HepG2 (cell line): ENCODE data around the gene PDXDC1. TPM values are rescaled to one million over a fixed set of nuclear protein-coding genes. Genes with fewer than 3 reads are reported as not detected.
"Not testable (repeated sequence)": the region's sequence is repeated elsewhere in the genome, so short reads cannot be mapped to it uniquely, and the experiment has no call there.

ENCODE experiments used
- ATAC-seq: fragments of 200-7000 bp; cut with Tn5 transposase; 3 replicates; pipeline ENCODE4 v1.9.1; 2020; ENCODE audit warnings: mild to moderate bottlenecking, moderate library complexity
- BruUV-seq: library from RNA; stranded (reverse); fragments of 400-500 nt; replicated peaks from 2 replicates; lab custom pipeline; 2021; lab: Mats Ljungman, UMichigan
- CTCF ChIA-PET: fragments of 300-600 bp; formaldehyde crosslinking; extraction: SDS; loops from one replicate; lab custom pipeline; 2021; ENCODE audit warnings: low total read pairs, inconsistent platforms, low intra/inter-chr PET ratio; lab: Yijun Ruan, JAX
- POLR2A ChIA-PET: fragments of 350-600 bp; sonication (Branson Sonifier 250); formaldehyde crosslinking; loops from one replicate; lab custom pipeline; 2020; ENCODE audit warnings: antibody characterized with exemption, inconsistent platforms; lab: Yijun Ruan, JAX
- DNase-seq: peaks from one replicate; pipeline ENCODE4 v3.0.0-alpha.2; 2015; ENCODE audit warnings: low spot score
- FAIRE-seq: peaks from 3 replicates; lab custom pipeline; 2011; peaks lifted over from hg19 to GRCh38; lab: Jason Lieb, UNC
- H2AFZ ChIP-seq: one replicate; pipeline ENCODE4 v1.6.1; 2011; ENCODE audit warnings: low read length, inconsistent platforms
- H3K27ac ChIP-seq: fragments of 300-600 bp; 3 replicates; pipeline ENCODE4 v1.8.0; 2011; ENCODE audit warnings: mixed run types, mild to moderate bottlenecking, mixed read lengths, low read length, inconsistent platforms; ENCODE audit not compliant: insufficient read depth; ENCODE audit errors: extremely low read length
- H3K27me3 ChIP-seq, 2 experiments: fragments of 200-600 bp in 1 of 2; 2 replicates in 1 of 2; 3 replicates in 1 of 2; pipeline versions ENCODE4 v1.6.0 to v1.8.0; 2011; ENCODE audit warnings: low read length in 2 of 2, mild to moderate bottlenecking in 2 of 2, moderate library complexity in 2 of 2, inconsistent platforms in 1 of 2; ENCODE audit not compliant: insufficient read depth in 2 of 2, control insufficient read depth in 1 of 2
- H3K36me3 ChIP-seq, 2 experiments: fragments of 200-600 bp in 1 of 2; replicated peaks in 1 of 2; 2 replicates in 1 of 2; 3 replicates in 1 of 2; pipeline versions ENCODE4 v1.5.1 to v1.8.0; 2011; ENCODE audit warnings: low read length in 2 of 2, inconsistent platforms in 1 of 2; ENCODE audit not compliant: insufficient read depth in 2 of 2, control insufficient read depth in 1 of 2
- H3K4me1 ChIP-seq: 2 replicates; pipeline ENCODE4 v1.5.1; 2012; ENCODE audit warnings: low read length, inconsistent platforms; ENCODE audit not compliant: insufficient read depth
- H3K4me2 ChIP-seq: 2 replicates; pipeline ENCODE4 v1.6.0; 2011; ENCODE audit warnings: low read depth, low read length, inconsistent platforms
- H3K4me3 ChIP-seq, 3 experiments: fragments of 200-600 bp in 1 of 3; sonication (generic), shearing (Covaris generic) in 1 of 3; replicated peaks in 1 of 3; 2 replicates each; pipeline ENCODE4 v1.5.1; 2011 to 2016; ENCODE audit warnings: low read length in 3 of 3, inconsistent platforms in 2 of 3, low read depth in 2 of 3, mild to moderate bottlenecking in 2 of 3, control low read depth in 1 of 3, mixed read lengths in 1 of 3; ENCODE audit not compliant: insufficient read depth in 1 of 3
- H3K79me2 ChIP-seq: one replicate; pipeline ENCODE4 v1.6.1; 2011; ENCODE audit warnings: low read length, inconsistent platforms; ENCODE audit not compliant: insufficient read depth
- H3K9ac ChIP-seq: 2 replicates; pipeline ENCODE4 v1.6.0; 2011; ENCODE audit warnings: mild to moderate bottlenecking, low read depth, low read length, inconsistent platforms; ENCODE audit not compliant: insufficient read depth
- H3K9me3 ChIP-seq: 2 replicates; pipeline ENCODE4 v1.5.1; 2012; ENCODE audit warnings: mild to moderate bottlenecking, low read length
- H4K20me1 ChIP-seq: 2 replicates; pipeline ENCODE4 v1.6.0; 2011; ENCODE audit warnings: inconsistent platforms, mild to moderate bottlenecking, low read length, moderate library complexity; ENCODE audit not compliant: insufficient read depth
- CBFB ChIP-seq: sonication (generic); formaldehyde crosslinking; IDR thresholded peaks from 2 replicates; pipeline ENCODE4 v1.4.0; 2020; ENCODE audit warnings: missing genetic modification reagents
- GLI4 ChIP-seq: sonication (generic); formaldehyde crosslinking; IDR thresholded peaks from 2 replicates; pipeline ENCODE4 v1.5.1; 2020; ENCODE audit warnings: missing genetic modification reagents, mild to moderate bottlenecking, moderate library complexity, borderline replicate concordance
- KAT7 ChIP-seq: IDR thresholded peaks from 2 replicates; pipeline ENCODE4 v1.6.1; 2018; ENCODE audit warnings: borderline replicate concordance, missing compliant biosample characterization
- PHF8 ChIP-seq: sonication (generic); formaldehyde crosslinking; IDR thresholded peaks from 2 replicates; pipeline ENCODE4 v1.5.0; 2020; ENCODE audit warnings: missing genetic modification reagents
- ZFP90 ChIP-seq: sonication (generic); formaldehyde crosslinking; IDR thresholded peaks from 2 replicates; pipeline ENCODE4 v1.8.0; 2022; ENCODE audit warnings: missing genetic modification reagents, mild to moderate bottlenecking, inconsistent platforms, borderline replicate concordance
- WGBS: methylation state at CpG from one replicate; pipeline ENCODE4 v1.1.6; 2017; ENCODE audit warnings: low lambda C conversion rate; 5-methylcytosine and 5-hydroxymethylcytosine counted together
- in situ Hi-C: cut with HindIII; loops from 2 replicates; pipeline ENCODE4 v1.10.0; 2017; ENCODE audit warnings: low pct_unique_long_range_greater_than_20kb; ENCODE audit not compliant: extremely low pct_ligation_motif_present
- intact Hi-C: fragments of 100-400 bp; cut with micrococcal nuclease; formaldehyde crosslinking; loops from one replicate; pipeline ENCODE4 v1.10.0; 2022; ENCODE audit not compliant: unreplicated experiment
- polyA plus RNA-seq, 8 experiments: library from polyadenylated mRNA; depleted of rRNA in 3 of 8; stranded (reverse) in 7 of 8; unstranded in 1 of 8; fragments of >200 nt; fragmentation: Illumina TruSeq in 4 of 8; extraction: Trizol in 4 of 8; gene quantifications; 2 replicates each; pipeline versions ENCODE4 v1.2.1 to v1.2.3, GENCODE V29; 2011 to 2016; ENCODE audit warnings: low read depth in 4 of 8, missing spikeins in 1 of 8, mixed read lengths in 1 of 8; ENCODE audit not compliant: insufficient read depth in 1 of 8
- total RNA-seq, 5 experiments: library from RNA; depleted of rRNA; stranded (reverse); fragments of >200 nt; fragmentation: Illumina TruSeq; extraction: Trizol; gene quantifications; 2 replicates each; pipeline ENCODE4 v1.2.3, GENCODE V29; 2016; ENCODE audit warnings: low read depth in 1 of 5
- TF ChIP-seq, protein P1 (sequence below): sonication (generic); formaldehyde crosslinking; IDR thresholded peaks from 2 replicates; pipeline ENCODE4 v1.5.1; 2020; ENCODE audit warnings: mild to moderate bottlenecking, missing genetic modification reagents, moderate library complexity

PDXDC1 gene
- total and polyA plus RNA-seq, 2 of the 13 experiments (the other 11 are each of a cell fraction or from before 2014, with no cell fraction given), result 133 to 169 TPM

- TF ChIP-seq PHF8 (CRISPR knock-in tag) (peak; percentile 36; the same call in 1 of the 2 replicates), GLI4 (CRISPR knock-in tag) (0 out of 2 replicates have a peak, but pooled peaks have one; percentile 26), ZFP90 (CRISPR knock-in tag) (peak; percentile 64; the same call in 1 of the 2 replicates), CBFB (CRISPR knock-in tag) (peak; percentile 48; the same call in 1 of the 2 replicates), KAT7 (CRISPR knock-in tag) (peak; percentile 80; the same call in 1 of the 2 replicates)
- TF ChIP-seq, protein P1, sequence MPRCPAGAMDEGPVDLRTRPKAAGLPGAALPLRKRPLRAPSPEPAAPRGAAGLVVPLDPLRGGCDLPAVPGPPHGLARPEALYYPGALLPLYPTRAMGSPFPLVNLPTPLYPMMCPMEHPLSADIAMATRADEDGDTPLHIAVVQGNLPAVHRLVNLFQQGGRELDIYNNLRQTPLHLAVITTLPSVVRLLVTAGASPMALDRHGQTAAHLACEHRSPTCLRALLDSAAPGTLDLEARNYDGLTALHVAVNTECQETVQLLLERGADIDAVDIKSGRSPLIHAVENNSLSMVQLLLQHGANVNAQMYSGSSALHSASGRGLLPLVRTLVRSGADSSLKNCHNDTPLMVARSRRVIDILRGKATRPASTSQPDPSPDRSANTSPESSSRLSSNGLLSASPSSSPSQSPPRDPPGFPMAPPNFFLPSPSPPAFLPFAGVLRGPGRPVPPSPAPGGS, result peak; percentile 81; the same call in 1 of the 2 replicates
These were observed 14.8 kb downstream of the PDXDC1 start (continued) for GRCh38 chr16:14989291-14990281.

DNA sequence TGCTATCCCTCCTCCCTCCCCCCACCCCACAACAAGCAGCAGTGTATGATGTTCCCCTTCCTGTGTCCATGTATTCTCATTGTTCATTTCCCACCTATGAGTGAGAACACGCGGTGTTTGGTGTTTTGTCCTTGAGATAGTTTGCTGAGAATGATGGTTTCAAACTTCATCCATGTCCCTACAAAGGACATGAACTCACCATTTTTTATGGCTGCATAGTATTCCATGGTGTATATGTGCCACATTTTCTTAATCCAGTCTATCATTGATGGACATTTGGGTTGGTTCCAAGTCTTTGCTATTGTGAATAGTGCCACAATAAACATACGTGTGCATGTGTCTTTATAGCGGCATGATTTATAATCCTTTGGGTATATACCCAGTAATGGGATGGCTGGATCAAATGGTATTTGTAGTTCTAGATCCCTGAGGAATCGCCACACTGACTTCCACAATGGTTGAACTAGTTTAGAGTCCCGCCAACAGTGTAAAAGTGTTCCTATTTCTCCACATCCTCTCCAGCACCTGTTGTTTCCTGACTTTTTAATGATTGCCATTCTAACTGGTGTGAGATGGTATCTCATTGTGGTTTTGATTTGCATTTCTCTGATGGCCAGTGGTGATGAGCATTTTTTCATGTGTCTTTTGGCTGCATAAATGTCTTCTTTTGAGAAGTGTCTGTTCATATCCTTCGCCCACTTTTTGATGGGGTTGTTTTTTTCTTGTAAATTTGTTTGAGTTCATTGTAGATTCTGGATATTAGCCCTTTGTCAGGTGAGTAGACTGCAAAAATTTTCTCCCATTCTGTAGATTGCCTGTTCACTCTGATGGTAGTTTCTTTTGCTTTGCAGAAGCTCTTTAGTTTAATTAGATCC, 18.7 kb downstream of the PDXDC1 start:
- H4K20me1 ChIP-seq, in situ Hi-C loops: not testable (repeated sequence)

More for the DNA sequence above, 18.7 kb downstream of the PDXDC1 start:
- CTCF ChIA-PET, H3K36me3 ChIP-seq, H3K27me3 ChIP-seq, H3K4me2 ChIP-seq, H3K9me3 ChIP-seq, H2AFZ ChIP-seq, H3K27ac ChIP-seq, H3K9ac ChIP-seq, ATAC-seq, H3K4me3 ChIP-seq, POLR2A ChIA-PET, DNase-seq, FAIRE-seq, intact Hi-C loops, BruUV-seq: not testable (repeated sequence)
- WGBS, result 90% methylated on average over 6 of the region's 7 CpGs
- Histone ChIP-seq H3K79me2 (peaks cover 56% of the 10 kb centered on the region), H3K4me1 (peaks cover 23% of the 10 kb centered on the region)
